ENCODE measurements around the gene CAPN7.

The CAPN7 gene

GRCh38 chr3:15291589-15292541 lies 85.8 kb downstream of the CAPN7 start:
- Histone ChIP-seq H3F3A (ENCODE audit: insufficient read depth) (no peaks in the 10 kb centered on the region), H3K9ac (ENCODE audit: low read length) (no peak overlapping the region), H4K20me1 (ENCODE audit: low read depth, low read length) (no peaks in the 10 kb centered on the region), H3K4me3 (ENCODE audit: insufficient read depth, low read length, poor library complexity, severe bottlenecking) (no peak overlapping the region), H3K9me3 (ENCODE audit: insufficient read depth, low read length) (no peaks in the 10 kb centered on the region), H3K79me2 (ENCODE audit: insufficient read depth, low read length) (no peaks in the 10 kb centered on the region), H3K36me3 (ENCODE audit: low read length) (no peaks in the 10 kb centered on the region), H3K27me3 (ENCODE audit: low read length) (no peaks in the 10 kb centered on the region), H3K4me2 (ENCODE audit: low read depth, low read length, poor library complexity, severe bottlenecking) (no peak overlapping the region), H2AFZ (ENCODE audit: low read depth, low read length, severe bottlenecking) (no peak overlapping the region), H3K9me2 (replicated peaks; ENCODE audit: insufficient read depth, low read length) (no peaks in the 10 kb centered on the region), H3K27ac (ENCODE audit: low read depth, low read length) (no peak overlapping the region)
- TF ChIP-seq, protein P1, sequence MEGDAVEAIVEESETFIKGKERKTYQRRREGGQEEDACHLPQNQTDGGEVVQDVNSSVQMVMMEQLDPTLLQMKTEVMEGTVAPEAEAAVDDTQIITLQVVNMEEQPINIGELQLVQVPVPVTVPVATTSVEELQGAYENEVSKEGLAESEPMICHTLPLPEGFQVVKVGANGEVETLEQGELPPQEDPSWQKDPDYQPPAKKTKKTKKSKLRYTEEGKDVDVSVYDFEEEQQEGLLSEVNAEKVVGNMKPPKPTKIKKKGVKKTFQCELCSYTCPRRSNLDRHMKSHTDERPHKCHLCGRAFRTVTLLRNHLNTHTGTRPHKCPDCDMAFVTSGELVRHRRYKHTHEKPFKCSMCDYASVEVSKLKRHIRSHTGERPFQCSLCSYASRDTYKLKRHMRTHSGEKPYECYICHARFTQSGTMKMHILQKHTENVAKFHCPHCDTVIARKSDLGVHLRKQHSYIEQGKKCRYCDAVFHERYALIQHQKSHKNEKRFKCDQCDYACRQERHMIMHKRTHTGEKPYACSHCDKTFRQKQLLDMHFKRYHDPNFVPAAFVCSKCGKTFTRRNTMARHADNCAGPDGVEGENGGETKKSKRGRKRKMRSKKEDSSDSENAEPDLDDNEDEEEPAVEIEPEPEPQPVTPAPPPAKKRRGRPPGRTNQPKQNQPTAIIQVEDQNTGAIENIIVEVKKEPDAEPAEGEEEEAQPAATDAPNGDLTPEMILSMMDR (IDR thresholded peaks at IDR 0.05; ENCODE audit: insufficient read depth, low read length, poor library complexity, severe bottlenecking) = no peak
- TF ChIP-seq EZH2phosphoT487 (conservative IDR thresholded peaks at IDR 0.05; ENCODE audit: low read length) = no peak

DNA sequence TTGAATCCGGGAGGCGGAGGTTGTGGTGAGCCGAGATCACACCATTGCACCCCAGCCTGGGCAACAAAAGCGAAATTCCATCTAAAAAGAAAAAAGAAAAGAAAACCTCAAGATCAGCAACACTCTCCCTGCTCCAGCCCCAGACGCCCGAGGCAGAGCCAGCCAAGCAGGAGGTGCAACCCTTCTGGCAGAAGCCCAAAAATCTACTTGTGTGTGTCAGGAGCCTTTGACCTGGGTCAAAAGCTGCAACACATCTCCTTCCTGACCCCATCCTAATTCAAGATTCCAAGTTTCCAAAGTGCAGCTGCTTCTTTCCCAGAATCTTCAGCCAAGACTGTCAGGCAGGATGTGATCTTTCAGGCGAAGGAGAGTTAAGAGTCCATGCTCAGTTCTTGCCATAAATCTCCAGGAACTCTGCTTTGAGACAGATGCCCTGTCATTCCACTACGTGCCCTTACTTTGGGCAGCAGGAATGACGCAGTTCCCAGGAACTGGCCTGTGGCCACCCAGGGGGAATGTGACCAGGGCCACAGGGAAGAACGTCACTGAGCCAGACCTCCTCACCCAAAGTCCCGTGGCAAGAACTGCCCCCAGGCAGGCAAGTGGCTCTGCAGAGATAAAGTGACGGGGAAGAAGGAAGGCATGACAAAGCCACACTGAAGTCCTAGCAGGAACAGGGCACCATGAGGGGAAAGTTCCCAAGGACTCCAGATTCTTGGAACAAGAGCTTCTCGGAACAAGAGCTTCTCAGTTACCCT lies 86.9 kb downstream of the CAPN7 start:
- Histone ChIP-seq H3K27ac (ENCODE audit: low read depth, low read length) (no peak overlapping the region), H3K36me3 (ENCODE audit: low read length) (no peaks in the 10 kb centered on the region), H3K9ac (ENCODE audit: low read length) (no peak overlapping the region), H4K20me1 (ENCODE audit: low read depth, low read length) (no peaks in the 10 kb centered on the region), H3K79me2 (ENCODE audit: insufficient read depth, low read length) (no peaks in the 10 kb centered on the region), H2AFZ (ENCODE audit: low read depth, low read length, severe bottlenecking) (no peak overlapping the region), H3K4me3 (ENCODE audit: insufficient read depth, low read length, poor library complexity, severe bottlenecking) (no peak overlapping the region), H3K4me2 (ENCODE audit: low read depth, low read length, poor library complexity, severe bottlenecking) (no peak overlapping the region), H3K27me3 (ENCODE audit: low read length) (no peaks in the 10 kb centered on the region), H3K9me2 (replicated peaks; ENCODE audit: insufficient read depth, low read length) (no peaks in the 10 kb centered on the region), H3F3A (ENCODE audit: insufficient read depth) (no peaks in the 10 kb centered on the region), H3K9me3 (ENCODE audit: insufficient read depth, low read length) (no peaks in the 10 kb centered on the region)
- no peak for TF ChIP-seq EZH2phosphoT487 (conservative IDR thresholded peaks at IDR 0.05; ENCODE audit: low read length)
- TF ChIP-seq, protein P1 (IDR thresholded peaks at IDR 0.05; ENCODE audit: insufficient read depth, low read length, poor library complexity, severe bottlenecking) = no peak

- H4K20me1 ChIP-seq (ENCODE audit: low read depth, low read length) = no peaks in the 10 kb centered on the region
- no peak overlapping the region for H2AFZ ChIP-seq (ENCODE audit: low read depth, low read length, severe bottlenecking)
- H3K9ac ChIP-seq (ENCODE audit: low read length) = no peak overlapping the region
- H3K4me2 ChIP-seq (ENCODE audit: low read depth, low read length, poor library complexity, severe bottlenecking) = no peak overlapping the region
- H3K4me3 ChIP-seq (ENCODE audit: insufficient read depth, low read length, poor library complexity, severe bottlenecking) = no peak overlapping the region
- no peaks in the 10 kb centered on the region for H3K36me3 ChIP-seq (ENCODE audit: low read length)
- TF ChIP-seq, protein P1 (IDR thresholded peaks at IDR 0.05; ENCODE audit: insufficient read depth, low read length, poor library complexity, severe bottlenecking) = no peak
- no peak for TF ChIP-seq EZH2phosphoT487 (conservative IDR thresholded peaks at IDR 0.05; ENCODE audit: low read length)
- no peaks in the 10 kb centered on the region for H3K9me3 ChIP-seq (ENCODE audit: insufficient read depth, low read length)
- no peaks in the 10 kb centered on the region for H3K9me2 ChIP-seq (replicated peaks; ENCODE audit: insufficient read depth, low read length)
- no peak overlapping the region for H3K27ac ChIP-seq (ENCODE audit: low read depth, low read length)
- no peaks in the 10 kb centered on the region for H3K27me3 ChIP-seq (ENCODE audit: low read length)
- H3F3A ChIP-seq (ENCODE audit: insufficient read depth) = no peaks in the 10 kb centered on the region
- no peaks in the 10 kb centered on the region for H3K79me2 ChIP-seq (ENCODE audit: insufficient read depth, low read length)
These were observed 88.9 kb downstream of the CAPN7 start for GRCh38 chr3:15294929-15295328.
